ENCODE results near the gene PSMC3IP. TPM values are rescaled to one million over a fixed set of nuclear protein-coding genes. Genes with fewer than 3 reads are reported as not detected.

Gene PSMC3IP
- polyA plus RNA-seq, 1 donor from 2014 or later: 22.5 TPM

DNA sequence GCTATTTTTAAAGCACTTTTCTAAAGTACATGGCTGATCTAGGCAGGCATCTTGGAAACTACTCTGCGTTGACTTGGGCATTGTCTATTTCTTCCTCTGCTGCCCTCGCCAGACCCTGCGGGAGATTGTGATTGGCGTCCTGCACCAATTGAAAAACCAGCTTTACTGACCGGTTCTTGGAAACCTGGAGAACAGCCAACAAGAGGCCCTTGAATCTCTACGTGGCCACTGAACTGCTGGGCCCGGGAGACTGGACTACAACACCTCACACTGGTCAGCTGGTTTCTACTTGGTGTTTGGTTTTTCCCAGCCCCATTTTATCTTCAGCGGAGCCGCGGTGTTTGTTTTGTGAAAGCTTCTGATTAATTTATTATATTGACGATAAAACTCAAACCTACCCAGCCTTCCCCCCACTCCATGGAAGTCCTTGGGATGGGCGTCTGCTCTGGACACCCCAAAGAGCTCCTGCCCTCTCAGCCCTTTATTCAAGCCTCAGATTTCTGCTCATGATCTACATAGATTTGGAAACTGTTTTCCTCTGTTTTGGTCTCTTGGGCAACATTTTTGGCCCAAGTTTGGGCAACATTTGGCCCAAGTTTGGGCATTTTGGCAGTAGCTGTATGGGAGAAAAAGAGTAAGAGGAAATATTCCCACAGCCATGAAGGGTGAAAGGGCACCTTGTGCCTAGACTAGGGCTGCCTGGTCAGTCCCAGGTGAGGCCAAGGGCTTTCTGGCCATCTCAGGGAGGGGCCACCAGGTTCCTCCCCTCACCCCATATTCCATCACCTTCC lies 5.9 kb downstream of the PSMC3IP start:
- no peak overlapping the region for H3K9ac ChIP-seq (ENCODE audit: low read length)
- peaks cover 14% of the 10 kb centered on the region for H3K79me2 ChIP-seq (replicated peaks; ENCODE audit: insufficient read depth, low read length)
- peaks cover 7% of the 10 kb centered on the region for H3K36me3 ChIP-seq (ENCODE audit: insufficient read depth, low read length)

More for the DNA sequence above, 5.9 kb downstream of the PSMC3IP start:
- Histone ChIP-seq H3K4me3 (ENCODE audit: low read length) (no peak overlapping the region), H3K4me2 (ENCODE audit: low read length) (no peak overlapping the region), H3F3A (ENCODE audit: insufficient read depth, low read length, poor library complexity, severe bottlenecking) (no peaks in the 10 kb centered on the region), H3K27me3 (ENCODE audit: insufficient read depth, low read depth, low read length) (no peaks in the 10 kb centered on the region), H4K20me1 (ENCODE audit: insufficient read depth) (no peaks in the 10 kb centered on the region), H3K9me3 (ENCODE audit: low read length) (no peaks in the 10 kb centered on the region), H3K27ac (ENCODE audit: low read length) (no peak overlapping the region), H2AFZ (ENCODE audit: low read depth, low read length) (no peak overlapping the region), H3K9me2 (ENCODE audit: insufficient read depth, low read length) (no peaks in the 10 kb centered on the region)
- TF ChIP-seq RAD21 (conservative IDR thresholded peaks at IDR 0.05) (no peak), EZH2 (IDR thresholded peaks at IDR 0.05; ENCODE audit: borderline replicate concordance, insufficient read depth, low read length, poor library complexity, severe bottlenecking) (no peak), SMC3 (conservative IDR thresholded peaks at IDR 0.05; ENCODE audit: poor library complexity) (no peak), MXI1 (conservative IDR thresholded peaks at IDR 0.05; ENCODE audit: poor library complexity, severe bottlenecking) (no peak), POLR2AphosphoS5 (IDR thresholded peaks at IDR 0.05) (no peak), EP300 (conservative IDR thresholded peaks at IDR 0.05; ENCODE audit: poor library complexity, severe bottlenecking) (no peak), TAF1 (IDR thresholded peaks at IDR 0.05; ENCODE audit: low read depth) (no peak), CTCF (IDR thresholded peaks at IDR 0.05; ENCODE audit: poor library complexity, severe bottlenecking) (no peak), REST (IDR thresholded peaks at IDR 0.05; ENCODE audit: borderline replicate concordance) (no peak)
